DMS 273 (cell line): Measurements from ENCODE around the gene TEKT1.
"Not testable (repeated sequence)": the region's sequence is repeated elsewhere in the genome, so short reads cannot be mapped to it uniquely, and the experiment has no call there.

Source experiments
- DNase-seq: peaks from one replicate; lab custom pipeline; 2025; ENCODE audit not compliant: unreplicated experiment; lab: John Stamatoyannopoulos, UW

TEKT1 gene

GRCh38 chr17:6831661-6832263, at the start of gene TEKT1:
TSS of gene TEKT1 (minus strand) at chr17:6831729. CDS start at chr17:6830376, 1,353 bp downstream.
- DNase-seq, result peak; percentile 83

DNA sequence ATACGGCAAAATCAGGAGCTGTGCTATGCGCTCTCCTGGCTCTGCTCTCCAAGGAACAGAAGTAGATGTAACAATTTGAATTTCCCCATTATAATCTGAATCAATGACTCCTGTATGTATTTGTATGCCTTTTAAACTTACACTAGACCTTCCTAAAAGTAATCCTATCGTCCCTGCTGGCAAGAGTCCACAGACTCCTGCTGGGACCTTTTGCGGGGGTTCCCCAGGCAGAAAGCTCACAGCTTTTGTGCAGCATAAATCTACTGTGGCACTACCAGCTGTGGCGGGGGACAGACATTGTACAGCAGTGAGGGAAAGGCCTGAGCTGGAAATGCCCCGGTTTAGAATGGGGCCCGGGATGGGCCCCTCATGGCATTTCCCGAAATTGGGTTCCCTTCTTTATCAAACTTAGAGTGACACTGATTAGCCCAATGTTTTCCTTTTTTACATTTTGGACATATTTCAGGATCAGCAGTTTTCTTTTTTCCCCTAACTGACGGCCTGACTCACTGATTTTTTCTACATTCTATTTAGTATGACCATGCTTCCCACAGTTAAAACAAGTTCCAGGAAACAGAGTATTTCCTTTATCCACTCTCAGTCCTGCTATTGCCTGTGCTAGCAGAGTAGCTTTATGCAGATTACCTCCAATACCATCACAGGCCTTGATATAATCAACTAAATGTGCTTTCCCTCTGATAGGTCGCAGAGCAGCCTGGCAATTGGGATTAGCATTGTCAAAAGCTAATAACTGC, 47.9 kb upstream of the TEKT1 start:
- not testable (repeated sequence) for DNase-seq

- not testable (repeated sequence) for DNase-seq
These were observed 43.7 kb upstream of the TEKT1 start for GRCh38 chr17:6875276-6875675.

DNA sequence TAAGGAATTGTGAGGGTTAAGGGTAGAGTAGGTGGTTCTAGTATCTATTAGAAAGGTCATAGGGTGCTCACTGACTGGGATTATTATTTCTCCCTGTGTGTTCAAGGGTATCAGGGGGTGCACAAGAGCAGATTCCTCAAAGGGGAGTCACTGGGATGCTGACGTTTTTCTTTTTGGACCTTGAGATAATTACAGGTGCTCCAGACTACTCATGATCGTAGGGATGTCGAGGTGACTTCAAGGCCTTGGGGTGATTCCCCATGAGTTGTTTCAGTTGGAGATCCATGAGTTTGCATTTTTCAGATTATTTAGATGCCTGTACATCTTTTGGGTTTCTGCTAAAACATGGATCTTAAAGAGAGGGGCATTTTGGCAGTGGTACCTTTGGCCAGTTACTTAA, 41.4 kb upstream of the TEKT1 start:
- DNase-seq, result no peak

DNA sequence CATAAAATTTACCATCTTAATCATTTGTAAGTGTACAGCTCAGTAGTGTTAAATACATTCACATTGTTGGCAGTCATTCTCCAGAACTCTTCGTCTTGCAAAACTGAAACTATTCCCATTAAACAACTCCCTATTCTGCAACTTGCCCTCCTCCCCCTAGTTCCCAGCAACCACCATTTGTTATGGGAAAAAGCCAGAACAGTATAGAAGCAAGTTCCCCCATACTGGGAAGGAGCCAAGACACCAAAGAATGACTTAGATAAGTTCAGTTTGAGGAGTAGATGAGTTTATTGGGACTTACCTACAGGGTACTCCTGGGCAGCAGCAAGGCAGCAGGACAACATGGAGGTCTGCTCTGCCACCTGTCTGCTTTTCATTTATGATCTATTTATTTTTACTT, 39.3 kb upstream of the TEKT1 start:
- DNase-seq, result no peak

- no peak for DNase-seq
These were observed 37.1 kb upstream of the TEKT1 start for GRCh38 chr17:6868582-6868981.

GRCh38 chr17:6867849-6868248, 36.3 kb upstream of the TEKT1 start:
- DNase-seq, result no peak

DNA sequence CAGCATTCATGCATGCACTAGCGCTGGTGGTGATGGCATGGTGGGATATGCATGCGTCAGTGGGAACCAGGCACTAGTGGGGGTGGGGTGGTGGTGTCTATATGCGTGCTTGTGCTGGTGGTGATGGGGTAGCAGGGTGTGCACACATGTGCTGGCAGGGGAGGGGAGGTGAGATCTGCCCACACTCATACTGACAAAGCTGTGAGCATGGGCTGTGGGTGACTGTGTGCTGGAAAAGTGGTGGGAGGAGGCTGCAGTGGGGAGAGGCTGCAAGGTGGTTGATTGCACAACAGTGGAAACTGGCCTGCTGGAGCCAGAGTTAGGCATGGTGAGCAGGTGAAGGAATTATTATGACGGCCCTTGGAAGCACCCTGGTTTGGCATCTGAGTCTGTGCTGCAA, 31.3 kb upstream of the TEKT1 start:
- DNase-seq, result no peak

DNA sequence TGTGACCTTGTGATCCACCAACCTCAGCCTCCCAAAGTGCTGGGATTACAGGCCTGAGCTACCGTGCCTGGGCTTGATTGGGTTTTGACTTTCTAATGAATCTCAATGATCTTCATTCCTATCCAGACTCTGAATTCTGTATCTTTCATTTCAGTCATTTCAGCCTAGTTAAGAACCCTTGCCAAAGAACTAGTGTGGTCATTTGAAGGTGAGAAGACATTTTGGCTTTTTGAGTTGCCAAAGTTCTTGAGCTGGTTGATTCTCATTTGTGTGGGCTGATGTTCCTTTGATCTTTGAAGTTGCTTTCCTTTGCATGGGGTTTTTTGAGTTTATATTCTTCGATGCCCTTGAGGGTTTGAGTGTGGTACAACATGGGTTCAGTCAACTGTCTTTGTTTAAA, 30.6 kb upstream of the TEKT1 start:
- DNase-seq, result no peak

GRCh38 chr17:6857904-6858303, 26.4 kb upstream of the TEKT1 start:
- no peak for DNase-seq

- no peak for DNase-seq
These were observed 25.8 kb upstream of the TEKT1 start for GRCh38 chr17:6857336-6857735.

DNA sequence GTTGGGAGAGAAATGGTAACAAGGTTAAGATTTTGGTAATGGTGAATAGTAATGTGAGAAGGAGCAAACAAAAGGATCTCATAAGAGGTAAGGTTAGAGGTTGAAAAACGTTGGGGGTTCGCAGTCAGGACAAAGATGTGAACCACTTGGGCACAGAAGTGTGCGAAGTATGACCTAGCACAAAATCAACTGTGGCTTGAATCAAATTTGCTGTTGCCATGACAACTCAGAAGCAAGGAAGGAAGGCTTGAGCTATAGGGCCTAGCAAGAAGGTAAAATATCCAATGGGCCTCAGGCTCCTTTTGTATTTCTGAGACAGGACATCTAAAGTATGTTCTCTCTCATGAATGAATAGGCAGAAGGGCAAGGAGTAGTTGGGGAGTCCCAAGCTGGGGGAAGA, 24.5 kb upstream of the TEKT1 start:
- peak; percentile 3 for DNase-seq

- DNase-seq, result peak; percentile 36
These were observed 22.4 kb upstream of the TEKT1 start for GRCh38 chr17:6853764-6854442.

- DNase-seq, result not testable (repeated sequence)
These were observed 17.1 kb upstream of the TEKT1 start for GRCh38 chr17:6848545-6849179.

DNA sequence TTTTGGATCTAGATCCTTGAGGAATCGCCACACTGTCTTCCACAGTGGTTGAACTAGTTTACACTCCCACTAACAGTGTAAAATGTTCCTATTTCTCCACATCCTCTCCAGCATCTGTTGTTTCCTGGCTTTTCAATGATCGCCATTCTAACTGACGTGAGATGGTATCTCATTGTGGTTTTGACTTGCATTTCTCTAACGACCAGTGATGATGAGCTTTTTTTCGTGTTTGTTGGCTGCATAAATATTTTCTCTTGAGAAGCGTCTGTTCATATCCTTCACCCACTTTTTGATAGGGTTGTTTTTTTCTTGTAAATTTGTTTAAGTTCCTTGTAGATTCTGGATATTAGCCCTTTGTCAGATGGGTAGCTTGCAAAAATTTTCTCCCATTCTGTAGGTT, 14.6 kb upstream of the TEKT1 start:
- DNase-seq, result not testable (repeated sequence)

- DNase-seq, result not testable (repeated sequence)
These were observed 12.9 kb upstream of the TEKT1 start for GRCh38 chr17:6844406-6844805.

DNA sequence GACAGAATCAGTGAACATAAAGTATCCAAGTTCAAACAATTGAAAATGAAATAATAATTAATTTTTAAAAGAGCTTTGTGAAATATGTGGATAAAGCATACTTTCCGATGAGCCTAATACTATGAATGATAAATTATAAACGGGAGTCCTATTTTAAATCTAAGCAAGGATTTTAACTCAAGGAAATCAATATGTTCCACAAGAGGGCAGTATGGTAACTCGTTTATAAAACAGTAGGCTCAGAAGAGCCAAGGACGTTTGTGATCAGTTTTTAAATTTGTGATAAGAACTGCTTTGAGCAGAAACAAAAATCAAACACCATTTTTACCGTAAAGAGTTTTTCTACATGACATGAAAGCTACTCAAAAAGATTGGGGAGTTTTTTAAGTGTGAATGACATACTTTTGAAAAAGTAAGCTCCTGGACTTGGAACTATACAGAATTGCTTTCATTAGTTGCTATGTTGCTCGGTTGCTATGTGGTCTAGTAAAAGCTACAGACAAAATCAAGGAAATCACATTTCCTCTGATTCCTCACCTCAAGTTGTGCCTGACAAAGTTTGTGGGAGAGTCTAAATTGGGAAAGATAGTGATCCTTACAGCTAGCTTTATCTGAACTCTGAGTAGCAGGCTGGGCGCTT, 11.8 kb upstream of the TEKT1 start:
- DNase-seq, result peak; percentile 69

DNA sequence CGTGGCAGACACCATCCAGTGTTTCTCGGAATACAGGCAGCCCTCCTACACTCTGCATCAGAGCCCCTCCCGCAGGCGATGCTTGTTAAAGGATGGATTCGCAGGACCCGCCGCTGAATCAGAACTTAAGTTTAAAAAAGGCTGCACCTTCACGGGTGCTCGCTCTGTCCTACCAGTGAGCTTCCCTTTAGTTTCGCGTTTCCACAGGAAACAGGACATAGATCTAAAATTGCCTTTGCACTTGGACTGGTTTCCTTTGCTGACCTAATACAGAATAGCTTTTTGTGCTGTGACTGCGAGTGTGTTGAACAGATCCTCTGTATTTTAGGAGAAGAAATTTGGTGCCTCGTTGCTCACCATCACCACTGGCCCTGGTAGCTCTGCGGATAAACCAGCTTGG, 10.2 kb upstream of the TEKT1 start:
- DNase-seq, result not testable (repeated sequence)

- DNase-seq, result no peak
These were observed 1.0 kb downstream of the TEKT1 start for GRCh38 chr17:6830383-6830986.

- no peak for DNase-seq
These were observed 8.5 kb downstream of the TEKT1 start for GRCh38 chr17:6823011-6823442.

DNA sequence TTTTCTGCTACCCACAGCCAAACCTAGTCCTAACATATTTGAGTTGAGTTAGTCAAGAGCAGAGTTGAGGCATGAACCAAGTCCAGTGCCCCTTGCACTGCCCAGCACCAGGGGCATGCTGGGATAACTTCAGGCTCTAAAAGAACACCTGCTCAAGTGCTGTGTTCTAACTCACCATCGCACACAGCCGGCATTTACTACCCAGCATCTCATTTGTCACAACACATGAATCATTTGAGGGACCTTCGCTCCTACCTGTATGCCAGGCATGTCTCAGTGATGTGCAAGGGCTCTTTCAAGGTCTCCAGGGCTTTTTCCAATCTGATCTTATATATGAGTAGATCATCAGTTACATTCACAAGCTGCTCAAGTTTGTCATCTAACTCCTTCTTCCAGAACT, 12.6 kb downstream of the TEKT1 start:
- DNase-seq, result no peak
